Panc1 (cell line): Measurements from ENCODE around the gene MAPK8. TPM values are rescaled to one million over a fixed set of nuclear protein-coding genes. Genes with fewer than 3 reads are reported as not detected.

Source experiments
- ATAC-seq: fragments of 200-7000 bp; cut with Tn5 transposase; 2 replicates; pipeline ENCODE4 v1.9.1; 2020; ENCODE audit warnings: mild to moderate bottlenecking, moderate library complexity
- BruUV-seq: library from RNA; stranded (reverse); fragments of 400-500 nt; replicated peaks from 2 replicates; lab custom pipeline; 2021; lab: Mats Ljungman, UMichigan
- CTCF ChIA-PET: fragments of 300-600 bp; sonication (Branson Sonifier 250); formaldehyde crosslinking; loops from one replicate; lab custom pipeline; 2022; ENCODE audit warnings: antibody characterized with exemption; lab: Charles Lee
- POLR2A ChIA-PET: fragments of 300-600 bp; sonication (Branson Sonifier 250); formaldehyde crosslinking; loops from one replicate; lab custom pipeline; 2022; ENCODE audit warnings: antibody characterized with exemption; lab: Charles Lee
- DNase-seq: peaks from one replicate; pipeline ENCODE4 v3.0.0-alpha.2; 2010; ENCODE audit warnings: low read depth, low spot score
- H3K27ac ChIP-seq: 2 replicates; pipeline ENCODE4 v1.5.1; 2011; ENCODE audit warnings: mild to moderate bottlenecking, low read length, inconsistent platforms
- H3K27me3 ChIP-seq: fragments of 200-500 bp; sonication (Bioruptor generic); 2 replicates; pipeline ENCODE4 v1.6.0; 2014; ENCODE audit warnings: low read length, inconsistent platforms; ENCODE audit not compliant: control insufficient read depth, insufficient read depth
- H3K36me3 ChIP-seq: fragments of 200-500 bp; sonication (Bioruptor generic); 2 replicates; pipeline ENCODE4 v1.5.1; 2014; ENCODE audit warnings: inconsistent platforms, mild to moderate bottlenecking, low read length, moderate library complexity; ENCODE audit not compliant: control insufficient read depth, insufficient read depth
- H3K4me1 ChIP-seq: 2 replicates; pipeline ENCODE4 v1.5.1; 2011; ENCODE audit warnings: inconsistent platforms, mild to moderate bottlenecking, low read length, moderate library complexity; ENCODE audit not compliant: control insufficient read depth, insufficient read depth
- H3K4me3 ChIP-seq, 2 experiments: 2 replicates each; pipeline ENCODE4 v1.5.1; 2011 to 2012; ENCODE audit warnings: low read depth in 2 of 2, low read length in 2 of 2, mild to moderate bottlenecking in 2 of 2, inconsistent platforms in 1 of 2, moderate library complexity in 1 of 2
- H3K9me3 ChIP-seq: fragments of 200-500 bp; sonication (Bioruptor generic); 2 replicates; pipeline ENCODE4 v1.5.1; 2014; ENCODE audit warnings: low read depth, mild to moderate bottlenecking, inconsistent platforms, low read length, moderate library complexity; ENCODE audit not compliant: control insufficient read depth, insufficient read depth
- POLR2AphosphoS5 ChIP-seq: IDR thresholded peaks from 2 replicates; pipeline ENCODE4 v1.6.1; 2012; ENCODE audit warnings: mild to moderate bottlenecking, low read depth, low read length, moderate library complexity
- SIN3A ChIP-seq: IDR thresholded peaks from 2 replicates; pipeline ENCODE4 v1.6.1; 2012; ENCODE audit warnings: low read depth, mild to moderate bottlenecking, low read length, moderate library complexity, borderline replicate concordance; ENCODE audit not compliant: insufficient read depth
- TCF7L2 ChIP-seq: IDR thresholded peaks from 2 replicates; pipeline ENCODE4 v1.6.1; 2011; ENCODE audit warnings: mild to moderate bottlenecking, low read depth, low read length, inconsistent platforms
- in situ Hi-C: cut with HindIII; loops from 2 replicates; pipeline ENCODE4 v1.10.0; 2016; ENCODE audit warnings: low sequenced_read_pairs, low pct_unique_long_range_greater_than_20kb
- intact Hi-C: fragments of 100-400 bp; cut with micrococcal nuclease; formaldehyde crosslinking; loops from one replicate; pipeline ENCODE4 v1.10.0; 2022; ENCODE audit not compliant: unreplicated experiment
- total RNA-seq: library from RNA; stranded (reverse); gene quantifications from one replicate; pipeline ENCODE4 v1.2.1, GENCODE V29; 2021; ENCODE audit not compliant: unreplicated experiment
- TF ChIP-seq, protein P1 (sequence below), 2 experiments: IDR thresholded peaks; 2 replicates each; pipeline ENCODE4 v1.6.1; 2011 to 2012; ENCODE audit warnings: low read depth in 2 of 2, control low read depth in 1 of 2, low read length in 1 of 2, mild to moderate bottlenecking in 1 of 2, moderate library complexity in 1 of 2; ENCODE audit not compliant: insufficient read depth in 1 of 2
- TF ChIP-seq, protein P2 (sequence below): fragments of 450-650 bp; IDR thresholded peaks from 2 replicates; pipeline ENCODE4 v1.5.1; 2017; ENCODE audit warnings: mild to moderate bottlenecking

MAPK8 gene
- total RNA-seq, 1 experiment from 2014 or later, result 66.6 TPM

DNA sequence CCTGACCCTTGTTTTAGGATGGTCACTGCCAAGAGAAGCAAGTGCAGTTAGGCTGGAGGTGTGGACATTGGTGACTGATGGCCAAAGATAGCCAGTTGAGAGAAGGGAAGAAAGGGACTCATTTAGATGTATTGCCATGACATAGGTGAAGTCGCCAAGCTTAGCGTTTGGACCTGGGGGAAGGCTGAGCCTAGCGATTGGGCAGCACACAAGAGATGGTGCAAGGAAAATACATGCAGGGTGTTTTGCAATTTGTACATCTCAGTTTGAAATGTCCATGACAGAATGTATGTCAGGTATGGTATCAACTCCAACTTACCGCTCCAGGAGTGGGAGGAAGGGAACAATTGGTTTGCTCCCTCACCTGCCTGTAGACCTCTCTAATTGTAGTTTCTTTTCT is 134.3 kb downstream of the MAPK8 start:
- TF ChIP-seq, protein P1, sequence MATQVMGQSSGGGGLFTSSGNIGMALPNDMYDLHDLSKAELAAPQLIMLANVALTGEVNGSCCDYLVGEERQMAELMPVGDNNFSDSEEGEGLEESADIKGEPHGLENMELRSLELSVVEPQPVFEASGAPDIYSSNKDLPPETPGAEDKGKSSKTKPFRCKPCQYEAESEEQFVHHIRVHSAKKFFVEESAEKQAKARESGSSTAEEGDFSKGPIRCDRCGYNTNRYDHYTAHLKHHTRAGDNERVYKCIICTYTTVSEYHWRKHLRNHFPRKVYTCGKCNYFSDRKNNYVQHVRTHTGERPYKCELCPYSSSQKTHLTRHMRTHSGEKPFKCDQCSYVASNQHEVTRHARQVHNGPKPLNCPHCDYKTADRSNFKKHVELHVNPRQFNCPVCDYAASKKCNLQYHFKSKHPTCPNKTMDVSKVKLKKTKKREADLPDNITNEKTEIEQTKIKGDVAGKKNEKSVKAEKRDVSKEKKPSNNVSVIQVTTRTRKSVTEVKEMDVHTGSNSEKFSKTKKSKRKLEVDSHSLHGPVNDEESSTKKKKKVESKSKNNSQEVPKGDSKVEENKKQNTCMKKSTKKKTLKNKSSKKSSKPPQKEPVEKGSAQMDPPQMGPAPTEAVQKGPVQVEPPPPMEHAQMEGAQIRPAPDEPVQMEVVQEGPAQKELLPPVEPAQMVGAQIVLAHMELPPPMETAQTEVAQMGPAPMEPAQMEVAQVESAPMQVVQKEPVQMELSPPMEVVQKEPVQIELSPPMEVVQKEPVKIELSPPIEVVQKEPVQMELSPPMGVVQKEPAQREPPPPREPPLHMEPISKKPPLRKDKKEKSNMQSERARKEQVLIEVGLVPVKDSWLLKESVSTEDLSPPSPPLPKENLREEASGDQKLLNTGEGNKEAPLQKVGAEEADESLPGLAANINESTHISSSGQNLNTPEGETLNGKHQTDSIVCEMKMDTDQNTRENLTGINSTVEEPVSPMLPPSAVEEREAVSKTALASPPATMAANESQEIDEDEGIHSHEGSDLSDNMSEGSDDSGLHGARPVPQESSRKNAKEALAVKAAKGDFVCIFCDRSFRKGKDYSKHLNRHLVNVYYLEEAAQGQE (IDR thresholded peaks at IDR 0.05; ENCODE audit: insufficient read depth in 1 of 2, low read depth in 2 of 2, low read length in 1 of 2), result no peak
- POLR2A ChIA-PET, result no interaction called here
- ATAC-seq, result no peak

DNA sequence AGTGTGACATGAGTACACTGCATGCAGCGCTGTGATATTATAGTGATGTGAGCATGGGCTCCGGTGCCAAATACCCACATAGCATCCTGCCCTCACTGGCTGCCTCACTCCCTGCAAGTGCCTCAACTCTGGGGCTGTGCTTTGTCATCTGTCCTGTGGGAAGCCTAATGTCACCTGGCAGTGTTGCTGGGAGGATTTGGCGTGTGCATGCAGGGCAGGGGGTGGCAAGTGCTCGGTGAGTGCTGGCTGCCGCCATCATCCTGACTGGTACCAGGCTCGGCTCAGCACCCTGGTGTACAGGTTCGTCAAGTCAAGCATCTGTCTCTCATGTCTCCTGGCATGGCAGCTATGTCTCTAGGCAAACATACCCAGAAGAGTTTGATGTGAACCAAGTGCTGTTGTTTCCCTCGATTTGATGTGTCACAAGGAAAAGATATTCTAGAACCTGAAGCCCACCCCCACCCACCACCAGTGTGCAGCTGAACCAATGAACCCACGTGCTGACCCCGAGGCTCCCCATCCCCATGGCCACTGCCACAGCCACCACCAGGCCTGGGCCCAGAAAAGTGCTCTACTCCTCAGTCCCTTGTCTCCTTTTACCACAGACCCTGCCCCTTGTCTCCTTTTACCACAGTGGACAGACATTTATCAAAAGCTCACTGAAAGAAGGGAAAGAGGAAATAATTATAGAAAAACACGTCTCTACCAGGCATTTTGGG is 135.8 kb downstream of the MAPK8 start:
- no peaks in the 10 kb centered on the region for H3K27me3 ChIP-seq
- in situ Hi-C loops, result no loop called here
- H3K27ac ChIP-seq, result no peak overlapping the region
- H3K4me1 ChIP-seq, result no peaks in the 10 kb centered on the region
- intact Hi-C loops, result loop anchor here (10.0 kb wide), 1 partner anchor 63 kb away; no protein-coding TSS in a partner anchor
- ChIA-PET CTCF (no interaction called here), POLR2A (no interaction called here)
- ATAC-seq, result no peak
- no peak for DNase-seq
- BruUV-seq, result no TSS peak
- H3K9me3 ChIP-seq, result no peaks in the 10 kb centered on the region
- no peak overlapping the region for H3K4me3 ChIP-seq
- H3K36me3 ChIP-seq, result no peaks in the 10 kb centered on the region
- TF ChIP-seq, protein P1 (IDR thresholded peaks at IDR 0.05; ENCODE audit: insufficient read depth in 1 of 2, low read depth in 2 of 2, low read length in 1 of 2), result no peak
- TF ChIP-seq, protein P2, sequence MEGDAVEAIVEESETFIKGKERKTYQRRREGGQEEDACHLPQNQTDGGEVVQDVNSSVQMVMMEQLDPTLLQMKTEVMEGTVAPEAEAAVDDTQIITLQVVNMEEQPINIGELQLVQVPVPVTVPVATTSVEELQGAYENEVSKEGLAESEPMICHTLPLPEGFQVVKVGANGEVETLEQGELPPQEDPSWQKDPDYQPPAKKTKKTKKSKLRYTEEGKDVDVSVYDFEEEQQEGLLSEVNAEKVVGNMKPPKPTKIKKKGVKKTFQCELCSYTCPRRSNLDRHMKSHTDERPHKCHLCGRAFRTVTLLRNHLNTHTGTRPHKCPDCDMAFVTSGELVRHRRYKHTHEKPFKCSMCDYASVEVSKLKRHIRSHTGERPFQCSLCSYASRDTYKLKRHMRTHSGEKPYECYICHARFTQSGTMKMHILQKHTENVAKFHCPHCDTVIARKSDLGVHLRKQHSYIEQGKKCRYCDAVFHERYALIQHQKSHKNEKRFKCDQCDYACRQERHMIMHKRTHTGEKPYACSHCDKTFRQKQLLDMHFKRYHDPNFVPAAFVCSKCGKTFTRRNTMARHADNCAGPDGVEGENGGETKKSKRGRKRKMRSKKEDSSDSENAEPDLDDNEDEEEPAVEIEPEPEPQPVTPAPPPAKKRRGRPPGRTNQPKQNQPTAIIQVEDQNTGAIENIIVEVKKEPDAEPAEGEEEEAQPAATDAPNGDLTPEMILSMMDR, result no peak
- TF ChIP-seq SIN3A (no peak), TCF7L2 (no peak), POLR2AphosphoS5 (no peak)

More for the DNA sequence above, 134.3 kb downstream of the MAPK8 start:
- CTCF ChIA-PET, result no interaction called here
- Histone ChIP-seq H3K4me3 (no peak overlapping the region), H3K9me3 (no peaks in the 10 kb centered on the region), H3K4me1 (no peaks in the 10 kb centered on the region), H3K27ac (no peak overlapping the region), H3K27me3 (no peaks in the 10 kb centered on the region), H3K36me3 (no peaks in the 10 kb centered on the region)
- intact Hi-C loops (loop anchor here (10.0 kb wide), 1 partner anchor 64 kb away; no protein-coding TSS in a partner anchor), in situ Hi-C loops (no loop called here)
- no peak for DNase-seq
- BruUV-seq, result no TSS peak
